Breast epithelium (tissue), 4 donors: Measurements from ENCODE around the gene GPR148. TPM values are rescaled to one million over a fixed set of nuclear protein-coding genes. Genes with fewer than 3 reads are reported as not detected.

Experiments used
- DNase-seq, 2 donors: peaks; one replicate each; pipeline ENCODE4 v3.0.0-alpha.2; 2019; ENCODE audit warnings: low spot score in 2 of 2
- H3K27ac ChIP-seq, 2 donors: fragments of 200-600 bp; sonication (generic) in 1 of 2; one replicate each; pipeline ENCODE4 v1.5.1; 2016 to 2019; ENCODE audit warnings: mild to moderate bottlenecking in 1 of 2
- H3K27me3 ChIP-seq, 2 donors: fragments of 200-600 bp; sonication (generic) in 1 of 2; one replicate each; pipeline versions ENCODE4 v1.5.1 to v1.6.0; 2017 to 2019; ENCODE audit warnings: control low read depth in 1 of 2, mild to moderate bottlenecking in 1 of 2
- H3K36me3 ChIP-seq: fragments of 200-600 bp; one replicate; pipeline ENCODE4 v1.5.1; 2019
- H3K4me1 ChIP-seq, 2 donors: fragments of 200-600 bp; sonication (generic); one replicate each; pipeline ENCODE4 v1.5.1; 2016 to 2019; ENCODE audit warnings: control low read depth in 1 of 2
- H3K4me3 ChIP-seq, 3 donors: fragments of 200-600 bp; sonication (generic); 1 replicate in 2 of 3; 2 replicates in 1 of 3; pipeline ENCODE4 v1.5.1; 2016 to 2019; ENCODE audit warnings: mild to moderate bottlenecking in 3 of 3, moderate library complexity in 2 of 3
- H3K9me3 ChIP-seq, 2 donors: fragments of 200-600 bp; sonication (generic) in 1 of 2; one replicate each; pipeline ENCODE4 v1.5.1; 2016 to 2019; ENCODE audit warnings: control low read depth in 1 of 2
- CTCF ChIP-seq, 3 donors: fragments of 450-650 bp; IDR thresholded peaks; one replicate each; pipeline ENCODE4 v1.5.1; 2016 to 2017; ENCODE audit warnings: antibody characterized with exemption in 3 of 3, mild to moderate bottlenecking in 3 of 3, moderate library complexity in 3 of 3
- POLR2A ChIP-seq: fragments of 450-650 bp; IDR thresholded peaks from one replicate; pipeline ENCODE4 v1.6.1; 2016; ENCODE audit warnings: antibody characterized with exemption, mild to moderate bottlenecking, moderate library complexity
- POLR2AphosphoS5 ChIP-seq, 3 donors: sonication (generic); formaldehyde crosslinking; IDR thresholded peaks; one replicate each; pipeline ENCODE4 v1.6.1; 2017; ENCODE audit warnings: antibody characterized with exemption in 3 of 3
- intact Hi-C: fragments of 100-400 bp; cut with DNase I; formaldehyde crosslinking; loops from one replicate; pipeline ENCODE4 v1.15.1; 2023; ENCODE audit warnings: low total_unique reads
- total RNA-seq, 3 donors: library from RNA; depleted of rRNA; stranded (reverse); fragments of >200 nt; gene quantifications; one replicate each; pipeline ENCODE4 v1.1.0, GENCODE V29; 2016

Gene GPR148
- total RNA-seq, 3 donors from 2014 or later: not detected

DNA sequence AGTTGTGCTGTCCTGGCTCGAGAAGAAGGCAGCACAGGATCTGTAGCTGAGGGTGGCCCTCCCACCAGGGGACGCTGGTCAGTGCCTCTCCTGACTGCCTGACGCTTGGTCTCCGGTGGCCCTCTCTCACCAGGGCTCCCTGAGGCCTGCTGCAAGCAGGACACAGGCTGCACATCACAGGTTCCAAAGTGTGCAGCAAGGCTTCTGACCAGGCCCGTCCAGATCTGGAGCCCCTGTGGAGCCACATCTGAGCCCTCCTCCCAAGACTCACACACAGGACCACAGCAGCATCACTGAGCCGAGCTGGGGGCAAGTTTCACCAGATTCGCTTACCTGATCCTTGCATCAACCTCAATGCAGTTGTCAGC is 38.5 kb downstream of the GPR148 start:
- Histone ChIP-seq H3K4me3 (no peak overlapping the region), H3K27me3 (peaks cover 0 to 13% of the 10 kb centered on the region in 2 donors), H3K9me3 (no peaks in the 10 kb centered on the region), H3K4me1 (no peaks in the 10 kb centered on the region), H3K27ac (no peak overlapping the region), H3K36me3 (no peaks in the 10 kb centered on the region)
- no peak for DNase-seq
- intact Hi-C loops: no loop called here
- no peak for TF ChIP-seq POLR2A
- TF ChIP-seq POLR2AphosphoS5 (IDR thresholded peaks at IDR 0.05): no peak
- TF ChIP-seq CTCF (IDR thresholded peaks at IDR 0.05): no peak

DNA sequence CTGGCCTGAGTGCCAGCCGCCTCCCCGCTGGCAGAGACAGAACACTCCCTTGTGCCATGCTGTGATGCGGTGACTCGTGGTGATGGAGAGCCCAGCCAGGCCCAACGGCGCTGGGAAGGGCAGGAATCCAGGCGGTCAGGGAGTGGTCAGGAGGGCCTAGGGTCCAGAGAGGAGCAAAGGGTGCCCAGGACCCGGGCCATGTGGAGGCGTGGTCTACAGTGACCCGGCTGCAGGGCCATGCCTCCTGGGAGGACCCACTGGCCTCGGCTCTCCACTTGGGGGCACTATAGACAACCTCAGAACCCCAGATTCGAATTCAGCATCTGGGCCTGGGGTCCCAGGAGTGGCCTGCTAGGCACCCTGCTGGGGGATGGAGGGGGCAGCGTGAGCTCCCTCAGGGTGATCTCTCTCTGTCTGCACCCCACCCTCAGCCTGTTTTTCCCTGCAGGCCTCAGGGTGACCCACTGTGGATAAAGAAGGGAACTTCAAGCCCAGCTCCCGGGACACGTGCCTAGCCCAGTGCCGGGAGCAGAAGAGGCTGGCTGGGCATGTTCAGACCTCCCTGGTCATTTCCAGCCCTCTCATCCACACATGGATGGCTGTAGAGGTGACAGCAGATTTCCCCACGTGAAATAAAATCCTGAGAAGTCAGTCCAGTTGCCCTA is 39.5 kb downstream of the GPR148 start:
- DNase-seq: no peak
- no peak overlapping the region for H3K4me3 ChIP-seq
- no peak overlapping the region for H3K27ac ChIP-seq
- intact Hi-C loops: loop anchor here (1.0 kb wide), 1 partner anchor 42 kb away; no protein-coding TSS in a partner anchor
- no peaks in the 10 kb centered on the region for H3K4me1 ChIP-seq
- no peaks in the 10 kb centered on the region for H3K9me3 ChIP-seq
- no peaks in the 10 kb centered on the region for H3K36me3 ChIP-seq
- H3K27me3 ChIP-seq: peaks cover 0 to 5% of the 10 kb centered on the region in 2 donors
- TF ChIP-seq POLR2A (no peak), CTCF (IDR thresholded peaks at IDR 0.05) (no peak), POLR2AphosphoS5 (IDR thresholded peaks at IDR 0.05) (no peak)

DNA sequence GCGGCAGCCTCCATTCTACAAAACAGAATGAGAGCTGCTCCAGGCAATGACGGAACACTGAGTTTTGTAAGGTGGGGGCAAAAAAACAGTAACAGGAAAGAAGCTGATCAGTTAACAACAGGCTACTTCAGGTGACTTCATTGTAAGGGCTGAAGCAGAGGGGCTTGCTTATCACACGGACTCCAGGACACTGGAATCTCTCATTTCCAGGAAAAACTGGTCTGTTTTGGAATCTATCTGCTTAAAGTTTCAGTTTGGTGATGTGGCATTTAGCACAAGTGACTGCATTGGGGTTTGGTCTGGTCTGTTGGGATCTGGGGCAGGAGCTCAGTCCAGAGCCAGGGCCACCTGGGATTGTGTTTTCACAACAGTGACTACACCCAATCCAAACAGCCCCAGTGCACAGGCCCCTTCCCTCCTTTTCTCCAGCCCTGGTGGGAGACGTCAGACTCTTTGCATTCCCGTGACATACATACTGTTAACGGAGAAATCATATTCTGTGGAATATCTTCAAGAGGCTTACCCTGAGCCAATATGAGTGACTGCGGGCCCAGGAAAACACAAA is 40.6 kb downstream of the GPR148 start:
- no peak for DNase-seq
- no peaks in the 10 kb centered on the region for H3K9me3 ChIP-seq
- no peak overlapping the region for H3K27ac ChIP-seq
- TF ChIP-seq POLR2A (no peak), CTCF (IDR thresholded peaks at IDR 0.05) (no peak), POLR2AphosphoS5 (IDR thresholded peaks at IDR 0.05) (no peak)
- no peaks in the 10 kb centered on the region for H3K36me3 ChIP-seq
- no peak overlapping the region for H3K4me3 ChIP-seq
- intact Hi-C loops: no loop called here
- H3K4me1 ChIP-seq: no peaks in the 10 kb centered on the region
- no peaks in the 10 kb centered on the region for H3K27me3 ChIP-seq

GRCh38 chr2:130776550-130776949 is 47.7 kb downstream of the GPR148 start:
- DNase-seq: no peak
- TF ChIP-seq CTCF (IDR thresholded peaks at IDR 0.05) (no peak), POLR2A (no peak), POLR2AphosphoS5 (IDR thresholded peaks at IDR 0.05) (no peak)

DNA sequence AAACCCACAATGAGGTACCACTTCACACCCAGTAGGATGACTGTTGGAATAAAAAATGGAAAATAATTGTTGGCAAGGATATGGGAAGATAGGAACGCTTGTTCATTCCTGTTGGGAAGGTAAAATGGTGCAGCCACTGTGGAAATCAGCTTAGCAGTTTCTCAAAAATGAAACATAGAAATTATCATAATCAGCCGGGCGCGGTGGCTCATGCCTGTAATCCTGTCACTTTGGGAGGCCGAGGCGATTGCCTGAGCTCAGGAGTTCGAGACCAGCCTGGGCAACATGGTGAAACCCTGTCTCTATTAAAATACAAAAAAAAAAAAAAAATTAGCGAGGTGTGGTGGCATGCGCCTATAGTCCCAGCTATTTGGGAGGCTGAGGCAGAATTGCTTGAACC is 49.9 kb downstream of the GPR148 start:
- Histone ChIP-seq H3K4me3 (no peak overlapping the region), H3K27ac (no peak overlapping the region), H3K27me3 (no peaks in the 10 kb centered on the region), H3K9me3 (no peaks in the 10 kb centered on the region), H3K36me3 (no peaks in the 10 kb centered on the region), H3K4me1 (no peaks in the 10 kb centered on the region)
- intact Hi-C loops: no loop called here
- no peak for DNase-seq
- TF ChIP-seq POLR2AphosphoS5 (IDR thresholded peaks at IDR 0.05): no peak
- no peak for TF ChIP-seq POLR2A
- TF ChIP-seq CTCF (IDR thresholded peaks at IDR 0.05): no peak

More at GRCh38 chr2:130776550-130776949, 47.7 kb downstream of the GPR148 start:
- no peak overlapping the region for H3K27ac ChIP-seq
- H3K27me3 ChIP-seq: no peaks in the 10 kb centered on the region
- no peaks in the 10 kb centered on the region for H3K9me3 ChIP-seq
- H3K4me3 ChIP-seq: no peak overlapping the region
- no peaks in the 10 kb centered on the region for H3K36me3 ChIP-seq
- intact Hi-C loops: no loop called here
- no peaks in the 10 kb centered on the region for H3K4me1 ChIP-seq

Other genes with a start within 250 kb of the GPR148 start
- gene POTEI, start 219.7 kb upstream of the GPR148 start, total RNA-seq: 1 to 10 TPM in 1 of 3 donors, under 1 TPM in 1, not detected in 1; 0.98 to 1.2 TPM
- not detected for gene CFC1B, start 207.8 kb upstream of the GPR148 start, total RNA-seq
- not detected for gene CFC1, start 129.5 kb upstream of the GPR148 start, total RNA-seq
- not detected for gene POTEJ, start 117.6 kb upstream of the GPR148 start, total RNA-seq
- gene AMER3, start 26.5 kb downstream of the GPR148 start, total RNA-seq: not detected
- gene ARHGEF4, start 107.8 kb downstream of the GPR148 start, total RNA-seq: 10 to 100 TPM in 1 of 3 donors, 1 to 10 TPM in 2; 7.5 to 10.1 (median 8.0) TPM